ENCODE data around the gene OR52A1. TPM values are rescaled to one million over a fixed set of nuclear protein-coding genes. Genes with fewer than 3 reads are reported as not detected.
"Not testable (repeated sequence)": the region's sequence is repeated elsewhere in the genome, so short reads cannot be mapped to it uniquely, and the experiment has no call there.

Gene OR52A1
- total RNA-seq, 2 experiments from 2014 or later: not detected

- H3K79me2 ChIP-seq (ENCODE audit: insufficient read depth, low read depth, low read length); H2AFZ ChIP-seq (ENCODE audit: low read length); H3K36me3 ChIP-seq (ENCODE audit: insufficient read depth, low read length); H4K20me1 ChIP-seq (ENCODE audit: insufficient read depth, low read length); CTCF ChIA-PET (ENCODE audit: unreplicated experiment); intact Hi-C loops (cut with micrococcal nuclease; ENCODE audit: unreplicated experiment); DNase-seq (ENCODE audit: low spot score); H3K4me1 ChIP-seq (ENCODE audit: insufficient read depth, low read length, poor library complexity, severe bottlenecking); H3K9me3 ChIP-seq (ENCODE audit: low read length); POLR2A ChIA-PET; H3K4me2 ChIP-seq (ENCODE audit: low read length); H3K9me2 ChIP-seq (ENCODE audit: insufficient read depth, low read length); BruUV-seq (replicated peaks); H3K4me3 ChIP-seq (ENCODE audit: low read depth, low read length, poor library complexity, severe bottlenecking); H3K27ac ChIP-seq (ENCODE audit: low read depth, low read length, poor library complexity, severe bottlenecking): not testable (repeated sequence)
Observed at GRCh38 chr11:5164807-5165206, 10.2 kb upstream of the OR52A1 start.

DNA sequence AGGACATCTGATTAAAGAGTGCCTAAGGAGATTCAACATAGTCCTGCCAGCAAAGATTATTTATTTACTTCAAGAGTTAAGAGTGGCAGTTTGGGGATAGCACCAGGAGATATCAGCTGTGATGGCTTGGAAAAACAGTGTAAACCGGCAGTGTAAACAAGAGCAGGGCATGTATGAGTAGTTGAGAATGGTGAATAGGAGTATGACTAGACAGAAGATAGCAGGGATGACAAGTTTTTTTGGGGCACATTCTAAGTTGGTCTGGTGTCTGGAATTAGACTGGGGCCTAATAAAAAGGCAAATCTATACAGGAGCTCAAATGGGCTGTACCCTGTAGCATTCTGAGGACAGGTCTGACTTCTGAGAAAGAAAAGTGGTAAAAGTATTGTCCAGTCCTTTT lies 6.5 kb upstream of the OR52A1 start:
- H3K27ac ChIP-seq (ENCODE audit: low read depth, low read length, poor library complexity, severe bottlenecking); H3K4me1 ChIP-seq (ENCODE audit: insufficient read depth, low read length, poor library complexity, severe bottlenecking); POLR2A ChIA-PET; CTCF ChIA-PET (ENCODE audit: unreplicated experiment); intact Hi-C loops (cut with micrococcal nuclease; ENCODE audit: unreplicated experiment); BruUV-seq (replicated peaks); H2AFZ ChIP-seq (ENCODE audit: low read length); H3K4me2 ChIP-seq (ENCODE audit: low read length); DNase-seq (ENCODE audit: low spot score); H4K20me1 ChIP-seq (ENCODE audit: insufficient read depth, low read length); H3K4me3 ChIP-seq (ENCODE audit: low read depth, low read length, poor library complexity, severe bottlenecking); H3K79me2 ChIP-seq (ENCODE audit: insufficient read depth, low read depth, low read length); H3K9me2 ChIP-seq (ENCODE audit: insufficient read depth, low read length); H3K9me3 ChIP-seq (ENCODE audit: low read length); H3K36me3 ChIP-seq (ENCODE audit: insufficient read depth, low read length): not testable (repeated sequence)

DNA sequence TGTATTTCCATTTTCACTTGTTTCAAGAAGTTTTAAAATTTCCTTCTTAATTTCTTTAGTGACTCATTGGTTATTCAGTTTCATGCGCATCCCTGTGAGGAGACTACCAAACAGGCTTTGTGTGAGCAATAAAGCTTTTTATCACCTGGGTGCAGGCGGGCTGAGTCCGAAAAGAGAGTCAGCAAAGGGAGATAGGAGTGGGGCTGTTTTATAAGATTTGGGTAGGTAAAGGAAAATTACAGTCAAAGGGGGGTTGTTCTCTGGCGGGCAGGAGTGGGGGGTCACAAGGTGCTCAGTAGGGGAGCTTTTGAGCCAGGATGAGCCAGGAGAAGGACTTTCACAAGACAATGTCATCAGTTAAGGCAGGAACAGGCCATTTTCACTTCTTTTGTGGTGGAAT lies 5.7 kb upstream of the OR52A1 start:
- CTCF ChIA-PET (ENCODE audit: unreplicated experiment); H4K20me1 ChIP-seq (ENCODE audit: insufficient read depth, low read length); BruUV-seq (replicated peaks); H3K9me3 ChIP-seq (ENCODE audit: low read length); H3K36me3 ChIP-seq (ENCODE audit: insufficient read depth, low read length); H3K4me2 ChIP-seq (ENCODE audit: low read length); POLR2A ChIA-PET; H2AFZ ChIP-seq (ENCODE audit: low read length); H3K79me2 ChIP-seq (ENCODE audit: insufficient read depth, low read depth, low read length); H3K9me2 ChIP-seq (ENCODE audit: insufficient read depth, low read length); H3K4me3 ChIP-seq (ENCODE audit: low read depth, low read length, poor library complexity, severe bottlenecking); H3K27ac ChIP-seq (ENCODE audit: low read depth, low read length, poor library complexity, severe bottlenecking); H3K4me1 ChIP-seq (ENCODE audit: insufficient read depth, low read length, poor library complexity, severe bottlenecking); intact Hi-C loops (cut with micrococcal nuclease; ENCODE audit: unreplicated experiment); DNase-seq (ENCODE audit: low spot score): not testable (repeated sequence)

DNA sequence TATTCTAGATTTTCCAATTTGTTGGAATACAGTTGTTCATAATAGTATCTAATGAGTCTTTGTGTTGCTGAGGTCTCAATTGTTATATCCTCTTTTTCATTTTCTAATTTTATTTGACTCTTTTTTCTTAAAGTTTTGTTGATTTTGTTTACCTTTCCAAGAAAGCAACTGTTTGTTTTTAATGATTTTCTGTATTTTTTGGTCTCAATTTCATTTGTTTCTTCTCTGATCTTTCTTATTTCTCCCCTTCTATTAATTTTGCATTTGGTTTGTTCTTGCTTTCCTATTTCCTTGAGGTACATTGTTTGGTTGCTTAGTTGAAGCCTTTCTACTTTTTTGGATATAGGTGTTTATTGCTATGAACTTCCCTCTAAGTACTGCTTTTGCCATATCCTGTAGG lies 5.2 kb upstream of the OR52A1 start:
- no peaks in the 10 kb centered on the region for H3K4me1 ChIP-seq (ENCODE audit: insufficient read depth, low read length, poor library complexity, severe bottlenecking)
- ChIA-PET CTCF (ENCODE audit: unreplicated experiment) (no interaction called here), POLR2A (no interaction called here)
- no peaks in the 10 kb centered on the region for H3K9me3 ChIP-seq (ENCODE audit: low read length)
- no peaks in the 10 kb centered on the region for H3K9me2 ChIP-seq (ENCODE audit: insufficient read depth, low read length)
- H3K4me3 ChIP-seq (ENCODE audit: low read depth, low read length, poor library complexity, severe bottlenecking): no peak overlapping the region
- H3K36me3 ChIP-seq (ENCODE audit: insufficient read depth, low read length): no peaks in the 10 kb centered on the region
- BruUV-seq (replicated peaks): no TSS peak
- H3K79me2 ChIP-seq (ENCODE audit: insufficient read depth, low read depth, low read length): no peaks in the 10 kb centered on the region
- no peaks in the 10 kb centered on the region for H4K20me1 ChIP-seq (ENCODE audit: insufficient read depth, low read length)
- H3K4me2 ChIP-seq (ENCODE audit: low read length): no peak overlapping the region
- no peak for DNase-seq (ENCODE audit: low spot score)
- no peak overlapping the region for H3K27ac ChIP-seq (ENCODE audit: low read depth, low read length, poor library complexity, severe bottlenecking)
- TF ChIP-seq CTCF (conservative IDR thresholded peaks at IDR 0.05; ENCODE audit: low read length) (no peak), EZH2phosphoT487 (IDR thresholded peaks at IDR 0.05; ENCODE audit: borderline replicate concordance, low read depth, low read length) (no peak)
- intact Hi-C loops (cut with micrococcal nuclease; ENCODE audit: unreplicated experiment): no loop called here
- no peak overlapping the region for H2AFZ ChIP-seq (ENCODE audit: low read length)

Data from OCI-LY7 (cell line).